NCI-H2029 treated with DMSO at 0.1 percent for 48 hours (cell line): Measurements from ENCODE around the gene DLG2.

Experiments used
- DNase-seq: peaks from one replicate; lab custom pipeline; 2025; lab: John Stamatoyannopoulos, UW

The DLG2 gene

GRCh38 chr11:84471501-84471900 is 1155.6 kb downstream of the DLG2 start:
- no peak for DNase-seq

GRCh38 chr11:84468235-84468634 is 1158.9 kb downstream of the DLG2 start:
- DNase-seq: no peak

GRCh38 chr11:84465040-84465439 is 1162.1 kb downstream of the DLG2 start:
- DNase-seq: no peak

- DNase-seq: no peak
Measured at GRCh38 chr11:84455691-84456090, 1171.5 kb downstream of the DLG2 start.

- no peak for DNase-seq
Measured at GRCh38 chr11:84452211-84452610, 1174.9 kb downstream of the DLG2 start.

- no peak for DNase-seq
Measured at GRCh38 chr11:84438565-84438964, 1188.6 kb downstream of the DLG2 start.

GRCh38 chr11:84437071-84437980 is 1189.8 kb downstream of the DLG2 start:
- no peak for DNase-seq

GRCh38 chr11:84430661-84431060 is 1196.5 kb downstream of the DLG2 start:
- DNase-seq: no peak

- DNase-seq: no peak
Measured at GRCh38 chr11:84425673-84426072, 1201.5 kb downstream of the DLG2 start.

- no peak for DNase-seq
Measured at GRCh38 chr11:84420271-84420670, 1206.9 kb downstream of the DLG2 start.

- no peak for DNase-seq
Measured at GRCh38 chr11:84419616-84420015, 1207.5 kb downstream of the DLG2 start.

GRCh38 chr11:84414920-84415319 is 1212.2 kb downstream of the DLG2 start:
- no peak for DNase-seq

- no peak for DNase-seq
Measured at GRCh38 chr11:84413549-84413948, 1213.6 kb downstream of the DLG2 start.

GRCh38 chr11:84412862-84413261 is 1214.3 kb downstream of the DLG2 start:
- no peak for DNase-seq

- no peak for DNase-seq
Measured at GRCh38 chr11:84408946-84409411, 1218.2 kb downstream of the DLG2 start.

- no peak for DNase-seq
Measured at GRCh38 chr11:84407091-84407490, 1220.1 kb downstream of the DLG2 start.

GRCh38 chr11:84398017-84398626 is 1229.0 kb downstream of the DLG2 start:
- DNase-seq: no peak

- no peak for DNase-seq
Measured at GRCh38 chr11:84396521-84396920, 1230.6 kb downstream of the DLG2 start.

GRCh38 chr11:84390441-84391078 is 1236.6 kb downstream of the DLG2 start:
- DNase-seq: no peak

GRCh38 chr11:84389696-84390095 is 1237.4 kb downstream of the DLG2 start:
- no peak for DNase-seq

- peak; percentile 16 for DNase-seq
Measured at GRCh38 chr11:84384731-84385130, 1242.4 kb downstream of the DLG2 start.

GRCh38 chr11:84383576-84383975 is 1243.6 kb downstream of the DLG2 start:
- no peak for DNase-seq

GRCh38 chr11:84381666-84382065 is 1245.5 kb downstream of the DLG2 start:
- no peak for DNase-seq
